SK-N-SH treated with all-trans-retinoic acid at 6 μM for 48 hours (cell line): ENCODE results near the gene EXOC4.

Experiments
- ATAC-seq: fragments of 200-7000 bp; cut with Tn5 transposase; 3 replicates; pipeline ENCODE4 v1.9.1; 2020; ENCODE audit warnings: mild to moderate bottlenecking, moderate library complexity
- ARNTL ChIP-seq: fragments of 450-650 bp; formaldehyde crosslinking; IDR thresholded peaks from 2 replicates; pipeline ENCODE4 v1.5.0; 2020; ENCODE audit warnings: low read depth, mild to moderate bottlenecking, moderate library complexity, borderline replicate concordance
- BACH2 ChIP-seq: fragments of 250-450 bp; sonication (Bioruptor Pico); IDR thresholded peaks from 2 replicates; pipeline ENCODE4 v1.9.0; 2021; ENCODE audit warnings: mild to moderate bottlenecking, borderline replicate concordance
- CSDC2 ChIP-seq: fragments of 250-450 bp; sonication (Bioruptor Pico); IDR thresholded peaks from 2 replicates; pipeline ENCODE4 v1.5.0; 2020; ENCODE audit warnings: mild to moderate bottlenecking, moderate library complexity
- ESRRG ChIP-seq: fragments of 250-450 bp; sonication (Bioruptor Pico); IDR thresholded peaks from 2 replicates; pipeline ENCODE4 v1.6.1; 2021; ENCODE audit warnings: mild to moderate bottlenecking
- GLIS3 ChIP-seq: fragments of 250-450 bp; sonication (Bioruptor Pico); IDR thresholded peaks from 2 replicates; pipeline ENCODE4 v1.5.0; 2020; ENCODE audit warnings: mild to moderate bottlenecking, moderate library complexity
- ISL1 ChIP-seq: fragments of 250-450 bp; sonication (Bioruptor Pico); IDR thresholded peaks from 2 replicates; pipeline ENCODE4 v2.1.2; 2022; ENCODE audit warnings: mild to moderate bottlenecking, moderate library complexity
- OSR1 ChIP-seq: fragments of 250-450 bp; sonication (Bioruptor Pico); IDR thresholded peaks from 2 replicates; pipeline ENCODE4 v1.8.0; 2022; ENCODE audit warnings: moderate library complexity, mild to moderate bottlenecking, inconsistent platforms
- PPARA ChIP-seq: fragments of 250-450 bp; sonication (Bioruptor Pico); IDR thresholded peaks from 2 replicates; pipeline ENCODE4 v1.5.0; 2020; ENCODE audit warnings: mild to moderate bottlenecking, borderline replicate concordance
- RARB ChIP-seq: fragments of 250-450 bp; sonication (Bioruptor Pico); IDR thresholded peaks from 2 replicates; pipeline ENCODE4 v1.8.0; 2021; ENCODE audit warnings: mild to moderate bottlenecking, moderate library complexity
- SNAI2 ChIP-seq: fragments of 250-450 bp; sonication (Bioruptor Pico); IDR thresholded peaks from 2 replicates; pipeline ENCODE4 v1.5.0; 2020; ENCODE audit warnings: mild to moderate bottlenecking, moderate library complexity
- TCF4 ChIP-seq: fragments of 250-450 bp; sonication (Bioruptor Pico); IDR thresholded peaks from 2 replicates; pipeline ENCODE4 v1.8.0; 2021; ENCODE audit warnings: mild to moderate bottlenecking, moderate library complexity, borderline replicate concordance
- TOX ChIP-seq: fragments of 250-450 bp; sonication (Bioruptor Pico); IDR thresholded peaks from 2 replicates; pipeline ENCODE4 v1.8.0; 2021; ENCODE audit warnings: mild to moderate bottlenecking, moderate library complexity, borderline replicate concordance
- ZC3H10 ChIP-seq: fragments of 250-450 bp; sonication (Bioruptor Pico); IDR thresholded peaks from 2 replicates; pipeline ENCODE4 v1.5.1; 2021; ENCODE audit warnings: mild to moderate bottlenecking, moderate library complexity
- ZFP3 ChIP-seq: fragments of 250-450 bp; sonication (Bioruptor Pico); IDR thresholded peaks from 2 replicates; pipeline ENCODE4 v1.5.0; 2020; ENCODE audit warnings: mild to moderate bottlenecking, moderate library complexity
- ZFP30 ChIP-seq: fragments of 450-650 bp; formaldehyde crosslinking; IDR thresholded peaks from 2 replicates; pipeline ENCODE4 v1.5.0; 2022; ENCODE audit warnings: mild to moderate bottlenecking, moderate library complexity
- ZNF565 ChIP-seq: fragments of 450-650 bp; formaldehyde crosslinking; conservative IDR thresholded peaks from 2 replicates; pipeline ENCODE4 v1.5.0; 2020; ENCODE audit warnings: low read depth, mild to moderate bottlenecking, moderate library complexity
- ZNF70 ChIP-seq: fragments of 450-650 bp; formaldehyde crosslinking; IDR thresholded peaks from 2 replicates; pipeline ENCODE4 v1.5.0; 2020; ENCODE audit warnings: mild to moderate bottlenecking, moderate library complexity
- ZNF8 ChIP-seq: fragments of 450-650 bp; formaldehyde crosslinking; IDR thresholded peaks from 2 replicates; pipeline ENCODE4 v1.5.0; 2020; ENCODE audit warnings: mild to moderate bottlenecking, moderate library complexity
- TF ChIP-seq, protein P1 (sequence below): fragments of 250-450 bp; sonication (Bioruptor Pico); IDR thresholded peaks from 2 replicates; pipeline ENCODE4 v1.5.0; 2020; ENCODE audit warnings: mild to moderate bottlenecking, moderate library complexity
- TF ChIP-seq, protein P2 (sequence below): fragments of 250-450 bp; sonication (Bioruptor Pico); IDR thresholded peaks from 2 replicates; pipeline ENCODE4 v1.5.1; 2020; ENCODE audit warnings: low read depth, mild to moderate bottlenecking, moderate library complexity
- TF ChIP-seq, protein P3 (sequence below): fragments of 250-450 bp; sonication (Bioruptor Pico); IDR thresholded peaks from 2 replicates; pipeline ENCODE4 v1.8.0; 2021; ENCODE audit warnings: low read depth, mild to moderate bottlenecking, moderate library complexity, borderline replicate concordance
- TF ChIP-seq, protein P4 (sequence below): fragments of 250-450 bp; sonication (Bioruptor Pico); IDR thresholded peaks from 2 replicates; pipeline ENCODE4 v1.5.1; 2021; ENCODE audit warnings: mild to moderate bottlenecking, moderate library complexity

EXOC4 gene

DNA sequence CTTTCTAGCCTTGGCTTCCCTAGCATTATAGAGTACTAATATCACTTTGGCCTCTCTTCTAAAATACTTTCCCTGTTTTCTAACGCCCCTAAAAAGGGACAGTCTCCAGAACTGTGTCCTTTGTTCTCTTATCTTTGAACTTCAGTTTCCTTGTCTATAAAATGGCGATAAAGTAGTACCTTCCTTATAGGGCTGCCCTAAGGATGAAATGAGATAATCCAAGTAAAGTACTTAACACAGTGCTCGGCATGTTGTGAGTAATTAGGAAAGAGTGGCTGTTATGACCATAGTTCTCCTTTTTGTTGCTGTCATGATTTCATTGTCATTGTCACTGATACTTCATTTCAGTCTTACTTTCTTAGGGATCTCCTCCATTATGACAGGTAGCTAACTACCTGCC, 114.7 kb downstream of the EXOC4 start:
- TF ChIP-seq ZNF565, result no peak
- TF ChIP-seq ZFP30 (CRISPR knock-in tag), result no peak
- no peak for TF ChIP-seq ISL1 (CRISPR knock-in tag)
- TF ChIP-seq TCF4 (CRISPR knock-in tag), result no peak
- no peak for TF ChIP-seq OSR1 (CRISPR knock-in tag)
- no peak for TF ChIP-seq ARNTL (CRISPR knock-in tag)
- TF ChIP-seq ZNF8 (CRISPR knock-in tag), result no peak
- no peak for TF ChIP-seq GLIS3 (CRISPR knock-in tag)
- ATAC-seq, result no peak

DNA sequence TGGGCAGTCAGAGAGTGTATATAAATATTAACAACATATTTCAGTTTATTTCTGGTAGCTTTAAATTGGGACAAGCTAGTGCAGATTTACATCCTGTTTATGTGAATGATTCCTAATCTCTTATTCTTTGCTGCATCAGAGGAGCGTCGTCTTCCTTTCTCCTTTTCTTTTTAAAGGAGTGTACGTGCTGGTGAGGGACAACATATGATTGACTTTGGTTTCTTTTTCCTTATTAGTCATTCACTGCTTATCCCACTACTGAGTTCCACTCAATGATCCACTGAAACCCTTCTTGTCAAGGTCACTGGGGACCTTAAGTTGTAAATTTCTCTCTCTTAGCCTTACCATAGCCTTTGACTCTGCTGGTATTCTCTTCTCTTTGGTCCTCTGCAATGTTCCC, 116.3 kb downstream of the EXOC4 start:
- TF ChIP-seq, protein P1, sequence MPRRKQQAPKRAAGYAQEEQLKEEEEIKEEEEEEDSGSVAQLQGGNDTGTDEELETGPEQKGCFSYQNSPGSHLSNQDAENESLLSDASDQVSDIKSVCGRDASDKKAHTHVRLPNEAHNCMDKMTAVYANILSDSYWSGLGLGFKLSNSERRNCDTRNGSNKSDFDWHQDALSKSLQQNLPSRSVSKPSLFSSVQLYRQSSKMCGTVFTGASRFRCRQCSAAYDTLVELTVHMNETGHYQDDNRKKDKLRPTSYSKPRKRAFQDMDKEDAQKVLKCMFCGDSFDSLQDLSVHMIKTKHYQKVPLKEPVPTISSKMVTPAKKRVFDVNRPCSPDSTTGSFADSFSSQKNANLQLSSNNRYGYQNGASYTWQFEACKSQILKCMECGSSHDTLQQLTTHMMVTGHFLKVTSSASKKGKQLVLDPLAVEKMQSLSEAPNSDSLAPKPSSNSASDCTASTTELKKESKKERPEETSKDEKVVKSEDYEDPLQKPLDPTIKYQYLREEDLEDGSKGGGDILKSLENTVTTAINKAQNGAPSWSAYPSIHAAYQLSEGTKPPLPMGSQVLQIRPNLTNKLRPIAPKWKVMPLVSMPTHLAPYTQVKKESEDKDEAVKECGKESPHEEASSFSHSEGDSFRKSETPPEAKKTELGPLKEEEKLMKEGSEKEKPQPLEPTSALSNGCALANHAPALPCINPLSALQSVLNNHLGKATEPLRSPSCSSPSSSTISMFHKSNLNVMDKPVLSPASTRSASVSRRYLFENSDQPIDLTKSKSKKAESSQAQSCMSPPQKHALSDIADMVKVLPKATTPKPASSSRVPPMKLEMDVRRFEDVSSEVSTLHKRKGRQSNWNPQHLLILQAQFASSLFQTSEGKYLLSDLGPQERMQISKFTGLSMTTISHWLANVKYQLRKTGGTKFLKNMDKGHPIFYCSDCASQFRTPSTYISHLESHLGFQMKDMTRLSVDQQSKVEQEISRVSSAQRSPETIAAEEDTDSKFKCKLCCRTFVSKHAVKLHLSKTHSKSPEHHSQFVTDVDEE (CRISPR knock-in tag), result no peak
- TF ChIP-seq ESRRG, result no peak
- no peak for TF ChIP-seq ZC3H10 (CRISPR knock-in tag)
- TF ChIP-seq PPARA (CRISPR knock-in tag), result no peak
- TF ChIP-seq TCF4 (CRISPR knock-in tag), result no peak
- no peak for TF ChIP-seq TOX (CRISPR knock-in tag)
- no peak for TF ChIP-seq RARB (CRISPR knock-in tag)
- no peak for TF ChIP-seq ZFP3 (CRISPR knock-in tag)
- TF ChIP-seq ARNTL (CRISPR knock-in tag), result no peak
- TF ChIP-seq BACH2, result no peak
- no peak for TF ChIP-seq CSDC2 (CRISPR knock-in tag)
- TF ChIP-seq ISL1 (CRISPR knock-in tag), result no peak
- TF ChIP-seq, protein P2, sequence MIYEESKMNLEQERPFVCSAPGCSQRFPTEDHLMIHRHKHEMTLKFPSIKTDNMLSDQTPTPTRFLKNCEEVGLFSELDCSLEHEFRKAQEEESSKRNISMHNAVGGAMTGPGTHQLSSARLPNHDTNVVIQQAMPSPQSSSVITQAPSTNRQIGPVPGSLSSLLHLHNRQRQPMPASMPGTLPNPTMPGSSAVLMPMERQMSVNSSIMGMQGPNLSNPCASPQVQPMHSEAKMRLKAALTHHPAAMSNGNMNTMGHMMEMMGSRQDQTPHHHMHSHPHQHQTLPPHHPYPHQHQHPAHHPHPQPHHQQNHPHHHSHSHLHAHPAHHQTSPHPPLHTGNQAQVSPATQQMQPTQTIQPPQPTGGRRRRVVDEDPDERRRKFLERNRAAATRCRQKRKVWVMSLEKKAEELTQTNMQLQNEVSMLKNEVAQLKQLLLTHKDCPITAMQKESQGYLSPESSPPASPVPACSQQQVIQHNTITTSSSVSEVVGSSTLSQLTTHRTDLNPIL (CRISPR knock-in tag), result no peak
- no peak for TF ChIP-seq ZNF70

DNA sequence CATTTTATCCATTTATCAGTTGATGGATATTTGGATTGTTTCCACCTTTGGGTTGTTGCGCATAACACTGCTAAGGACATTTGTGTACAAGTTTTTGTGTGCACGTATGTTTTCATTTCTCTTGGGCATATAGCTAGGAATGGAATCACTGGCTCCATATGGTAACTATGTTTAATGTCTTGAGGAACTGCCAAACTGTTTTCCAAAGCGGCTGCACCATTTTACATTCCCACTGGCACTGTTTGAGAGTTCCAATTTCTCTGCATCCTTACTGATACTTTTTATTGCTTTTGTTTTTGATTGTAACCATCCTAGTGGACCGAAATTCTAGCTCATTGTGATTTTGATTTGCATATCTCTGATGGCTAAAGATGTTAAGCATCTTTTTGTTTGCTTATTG, 118.7 kb downstream of the EXOC4 start:
- TF ChIP-seq, protein P2 (CRISPR knock-in tag), result no peak
- TF ChIP-seq ARNTL (CRISPR knock-in tag) (no peak), RARB (CRISPR knock-in tag) (no peak), OSR1 (CRISPR knock-in tag) (no peak), TCF4 (CRISPR knock-in tag) (no peak), ZNF565 (no peak), ZFP30 (CRISPR knock-in tag) (no peak), PPARA (CRISPR knock-in tag) (no peak), GLIS3 (CRISPR knock-in tag) (no peak), SNAI2 (no peak), BACH2 (no peak), ZFP3 (CRISPR knock-in tag) (no peak), CSDC2 (CRISPR knock-in tag) (no peak)
- TF ChIP-seq, protein P3, sequence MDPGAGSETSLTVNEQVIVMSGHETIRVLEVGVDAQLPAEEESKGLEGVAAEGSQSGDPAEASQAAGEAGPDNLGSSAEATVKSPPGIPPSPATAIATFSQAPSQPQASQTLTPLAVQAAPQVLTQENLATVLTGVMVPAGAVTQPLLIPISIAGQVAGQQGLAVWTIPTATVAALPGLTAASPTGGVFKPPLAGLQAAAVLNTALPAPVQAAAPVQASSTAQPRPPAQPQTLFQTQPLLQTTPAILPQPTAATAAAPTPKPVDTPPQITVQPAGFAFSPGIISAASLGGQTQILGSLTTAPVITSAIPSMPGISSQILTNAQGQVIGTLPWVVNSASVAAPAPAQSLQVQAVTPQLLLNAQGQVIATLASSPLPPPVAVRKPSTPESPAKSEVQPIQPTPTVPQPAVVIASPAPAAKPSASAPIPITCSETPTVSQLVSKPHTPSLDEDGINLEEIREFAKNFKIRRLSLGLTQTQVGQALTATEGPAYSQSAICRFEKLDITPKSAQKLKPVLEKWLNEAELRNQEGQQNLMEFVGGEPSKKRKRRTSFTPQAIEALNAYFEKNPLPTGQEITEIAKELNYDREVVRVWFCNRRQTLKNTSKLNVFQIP (CRISPR knock-in tag), result no peak
- TF ChIP-seq, protein P1 (CRISPR knock-in tag), result no peak
- TF ChIP-seq, protein P4, sequence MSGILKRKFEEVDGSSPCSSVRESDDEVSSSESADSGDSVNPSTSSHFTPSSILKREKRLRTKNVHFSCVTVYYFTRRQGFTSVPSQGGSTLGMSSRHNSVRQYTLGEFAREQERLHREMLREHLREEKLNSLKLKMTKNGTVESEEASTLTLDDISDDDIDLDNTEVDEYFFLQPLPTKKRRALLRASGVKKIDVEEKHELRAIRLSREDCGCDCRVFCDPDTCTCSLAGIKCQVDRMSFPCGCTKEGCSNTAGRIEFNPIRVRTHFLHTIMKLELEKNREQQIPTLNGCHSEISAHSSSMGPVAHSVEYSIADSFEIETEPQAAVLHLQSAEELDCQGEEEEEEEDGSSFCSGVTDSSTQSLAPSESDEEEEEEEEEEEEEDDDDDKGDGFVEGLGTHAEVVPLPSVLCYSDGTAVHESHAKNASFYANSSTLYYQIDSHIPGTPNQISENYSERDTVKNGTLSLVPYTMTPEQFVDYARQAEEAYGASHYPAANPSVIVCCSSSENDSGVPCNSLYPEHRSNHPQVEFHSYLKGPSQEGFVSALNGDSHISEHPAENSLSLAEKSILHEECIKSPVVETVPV (CRISPR knock-in tag), result no peak
- TF ChIP-seq, all 23 proteins: peak for 0
- ATAC-seq, result no peak

More for the DNA sequence above, 116.3 kb downstream of the EXOC4 start:
- ATAC-seq, result no peak
